MCF 10A (cell line): ENCODE results near the gene FNDC4. TPM values are rescaled to one million over a fixed set of nuclear protein-coding genes. Genes with fewer than 3 reads are reported as not detected.

Source experiments
- BruUV-seq: library from RNA; stranded (reverse); fragments of 400-500 nt; replicated peaks from 2 replicates; lab custom pipeline; 2021; lab: Mats Ljungman, UMichigan
- CTCF ChIA-PET: fragments of 300-600 bp; sonication (Branson Sonifier 250); formaldehyde crosslinking; extraction: SDS; loops from one replicate; lab custom pipeline; 2021; ENCODE audit warnings: antibody characterized with exemption, inconsistent platforms; lab: Yijun Ruan, JAX
- POLR2A ChIA-PET: fragments of 300-600, 350-650 bp; sonication (Branson Sonifier 250); formaldehyde crosslinking; extraction: SDS; loops from one replicate; lab custom pipeline; 2020; ENCODE audit warnings: antibody characterized with exemption, inconsistent platforms; lab: Yijun Ruan, JAX
- DNase-seq: peaks from one replicate; pipeline ENCODE4 v3.0.0-alpha.2; 2018; ENCODE audit not compliant: unreplicated experiment
- H3K27ac Mint-ChIP-seq: one replicate; pipeline ENCODE4 v1.8.0; 2022; ENCODE audit warnings: mild to moderate bottlenecking, low read depth, mixed read lengths; ENCODE audit not compliant: unreplicated experiment
- H3K27me3 Mint-ChIP-seq: one replicate; pipeline ENCODE4 v1.8.0; 2022; ENCODE audit warnings: mixed read lengths; ENCODE audit not compliant: insufficient read depth, unreplicated experiment
- H3K36me3 Mint-ChIP-seq: one replicate; pipeline ENCODE4 v1.8.0; 2022; ENCODE audit warnings: mild to moderate bottlenecking, moderate library complexity, mixed read lengths; ENCODE audit not compliant: insufficient read depth, unreplicated experiment
- H3K4me1 Mint-ChIP-seq: one replicate; pipeline ENCODE4 v1.8.0; 2022; ENCODE audit warnings: mixed read lengths; ENCODE audit not compliant: insufficient read depth, unreplicated experiment
- H3K4me3 Mint-ChIP-seq: one replicate; pipeline ENCODE4 v1.8.0; 2022; ENCODE audit warnings: mild to moderate bottlenecking, moderate library complexity, mixed read lengths; ENCODE audit not compliant: unreplicated experiment
- H3K9me3 Mint-ChIP-seq: one replicate; pipeline ENCODE4 v1.8.0; 2022; ENCODE audit warnings: mixed read lengths; ENCODE audit not compliant: unreplicated experiment
- CTCF ChIP-seq: fragments of 200-600 bp; IDR thresholded peaks from one replicate; pipeline ENCODE4 v1.8.0; 2022; ENCODE audit warnings: antibody characterized with exemption, mild to moderate bottlenecking; ENCODE audit not compliant: unreplicated experiment
- intact Hi-C: fragments of 100-400 bp; cut with micrococcal nuclease; formaldehyde crosslinking; loops from 2 replicates; pipeline ENCODE4 v1.14.1; 2022
- total RNA-seq: library from RNA; stranded (reverse); gene quantifications from 2 replicates; pipeline ENCODE4 v1.2.3, GENCODE V29; 2022

The FNDC4 gene
- total RNA-seq, 1 experiment from 2014 or later: 0.79 TPM

- H3K27me3 Mint-ChIP-seq: no peaks in the 10 kb centered on the region
- H3K36me3 Mint-ChIP-seq: peaks cover 43% of the 10 kb centered on the region
- no peaks in the 10 kb centered on the region for H3K9me3 Mint-ChIP-seq
- POLR2A ChIA-PET: interaction anchor here (0.6 kb wide), 1 partner anchor 14 kb away, joined by 3 read pairs; no protein-coding TSS in a partner anchor
- H3K27ac Mint-ChIP-seq: no peak overlapping the region
- BruUV-seq: no TSS peak
- no peaks in the 10 kb centered on the region for H3K4me1 Mint-ChIP-seq
- intact Hi-C loops: no loop called here
- no peak for DNase-seq
- no peak overlapping the region for H3K4me3 Mint-ChIP-seq
- CTCF ChIA-PET: interaction anchor here (0.9 to 1.1 kb wide), 2 partner anchors 31 to 54 kb away, joined by 3 read pairs; no protein-coding TSS in a partner anchor
- no peak for TF ChIP-seq CTCF
Observed at GRCh38 chr2:27461118-27461517, 33.9 kb downstream of the FNDC4 start.

- peak overlapping the region; percentile 41 for H3K27ac Mint-ChIP-seq
- no peaks in the 10 kb centered on the region for H3K27me3 Mint-ChIP-seq
- ChIA-PET CTCF (no interaction called here), POLR2A (interaction anchor here (1.0 kb wide), 1 partner anchor 73 kb away, joined by 3 read pairs; the partner anchor contains the start of gene ZNF513)
- BruUV-seq: no TSS peak
- no peaks in the 10 kb centered on the region for H3K9me3 Mint-ChIP-seq
- intact Hi-C loops: no loop called here
- no peak for TF ChIP-seq CTCF
- H3K36me3 Mint-ChIP-seq: peaks cover 28% of the 10 kb centered on the region
- H3K4me3 Mint-ChIP-seq: no peak overlapping the region
- no peaks in the 10 kb centered on the region for H3K4me1 Mint-ChIP-seq
- no peak for DNase-seq
Observed at GRCh38 chr2:27453968-27454367, 41.0 kb downstream of the FNDC4 start.

GRCh38 chr2:27451095-27451494 lies 43.9 kb downstream of the FNDC4 start:
- no peak for TF ChIP-seq CTCF
- BruUV-seq: no TSS peak
- Mint-ChIP-seq H3K4me1 (peaks cover 2% of the 10 kb centered on the region), H3K9me3 (no peaks in the 10 kb centered on the region), H3K4me3 (no peak overlapping the region), H3K27me3 (no peaks in the 10 kb centered on the region), H3K27ac (no peak overlapping the region), H3K36me3 (peaks cover 22% of the 10 kb centered on the region)
- ChIA-PET POLR2A (interaction anchor here (0.7 kb wide), 1 partner anchor 1702 kb away, joined by 3 read pairs; no protein-coding TSS in a partner anchor), CTCF (no interaction called here)
- no peak for DNase-seq
- intact Hi-C loops: no loop called here

- Mint-ChIP-seq H3K36me3 (peaks cover 35% of the 10 kb centered on the region), H3K4me3 (no peak overlapping the region), H3K27me3 (no peaks in the 10 kb centered on the region), H3K4me1 (peaks cover 9% of the 10 kb centered on the region), H3K9me3 (no peaks in the 10 kb centered on the region), H3K27ac (no peak overlapping the region)
- intact Hi-C loops: no loop called here
- ChIA-PET POLR2A (interaction anchor here (0.6 to 3.3 kb wide), 3 partner anchors 16 to 41 kb away, joined by 3 to 27 read pairs (median 4); partner anchors contain the start of genes IFT172 and PPM1G), CTCF (interaction anchor here (0.6 kb wide), 1 partner anchor 18 kb away, joined by 4 read pairs; no protein-coding TSS in a partner anchor)
- no peak for DNase-seq
- no TSS peak for BruUV-seq
- no peak for TF ChIP-seq CTCF
Observed at GRCh38 chr2:27448381-27448780, 46.6 kb downstream of the FNDC4 start.
